WTC11 (cell line): ENCODE measurements around the gene FBLN5. TPM values are rescaled to one million over a fixed set of nuclear protein-coding genes. Genes with fewer than 3 reads are reported as not detected.

Source experiments
- ATAC-seq: fragments of 200-7000 bp; cut with Tn5 transposase; 2 replicates; pipeline ENCODE4 v1.10.0; 2021; ENCODE audit warnings: mild to moderate bottlenecking, moderate library complexity
- CTCF ChIA-PET: fragments of 300-600 bp; sonication (Branson Sonifier 250); formaldehyde crosslinking; loops from one replicate; lab custom pipeline; 2021; ENCODE audit warnings: antibody characterized with exemption; lab: Charles Lee
- POLR2A ChIA-PET: fragments of 350-600 bp; sonication (Branson Sonifier 250); formaldehyde crosslinking; loops from one replicate; lab custom pipeline; 2021; ENCODE audit warnings: antibody characterized with exemption; lab: Charles Lee
- DNase-seq: peaks from one replicate; pipeline ENCODE4 v3.0.0; 2021; ENCODE audit warnings: low spot score
- H3K27ac Mint-ChIP-seq: 2 replicates; pipeline ENCODE4 v1.8.0; 2021; ENCODE audit warnings: mixed read lengths
- H3K27me3 Mint-ChIP-seq: 2 replicates; pipeline ENCODE4 v1.8.0; 2021; ENCODE audit warnings: low read depth, mild to moderate bottlenecking, moderate library complexity, mixed read lengths
- H3K36me3 Mint-ChIP-seq: 2 replicates; pipeline ENCODE4 v1.8.0; 2021; ENCODE audit warnings: mixed read lengths
- H3K4me1 Mint-ChIP-seq: 2 replicates; pipeline ENCODE4 v1.8.0; 2022; ENCODE audit warnings: mixed read lengths
- H3K4me3 Mint-ChIP-seq: 2 replicates; pipeline ENCODE4 v1.8.0; 2021; ENCODE audit warnings: mild to moderate bottlenecking, moderate library complexity, mixed read lengths
- H3K9me3 Mint-ChIP-seq: 2 replicates; pipeline ENCODE4 v1.8.0; 2021; ENCODE audit warnings: mixed read lengths
- ETV6 ChIP-seq: sonication (generic); formaldehyde crosslinking; IDR thresholded peaks from 2 replicates; pipeline ENCODE4 v1.8.1; 2022; ENCODE audit warnings: mild to moderate bottlenecking, missing genetic modification reagents
- HMGA2 ChIP-seq: fragments of 250-450 bp; sonication (Bioruptor Pico); IDR thresholded peaks from 2 replicates; pipeline ENCODE4 v1.4.0; 2021; ENCODE audit warnings: mild to moderate bottlenecking, moderate library complexity
- JAZF1 ChIP-seq: fragments of 250-450 bp; sonication (Bioruptor Pico); IDR thresholded peaks from 2 replicates; pipeline ENCODE4 v1.9.0; 2021; ENCODE audit warnings: moderate library complexity, mild to moderate bottlenecking, inconsistent platforms
- OVOL2 ChIP-seq: fragments of 250-450 bp; sonication (Bioruptor Pico); IDR thresholded peaks from 2 replicates; pipeline ENCODE4 v1.9.0; 2021; ENCODE audit warnings: mild to moderate bottlenecking, borderline replicate concordance
- ZNF138 ChIP-seq: sonication (generic); formaldehyde crosslinking; conservative IDR thresholded peaks from 2 replicates; pipeline ENCODE4 v1.8.1; 2022; ENCODE audit warnings: mild to moderate bottlenecking, moderate library complexity, missing genetic modification reagents
- ZNF232 ChIP-seq: sonication (generic); formaldehyde crosslinking; IDR thresholded peaks from 2 replicates; pipeline ENCODE4 v1.8.0; 2022; ENCODE audit warnings: mild to moderate bottlenecking, missing genetic modification reagents
- ZSCAN18 ChIP-seq: fragments of 250-450 bp; sonication (Bioruptor Pico); IDR thresholded peaks from 2 replicates; pipeline ENCODE4 v2.1.2; 2022; ENCODE audit warnings: mild to moderate bottlenecking, moderate library complexity
- total RNA-seq: library from RNA; stranded (reverse); gene quantifications from 3 replicates; pipeline ENCODE4 v1.2.3, GENCODE V29; 2021
- TF ChIP-seq, protein P1 (sequence below): sonication (generic); formaldehyde crosslinking; IDR thresholded peaks from 2 replicates; pipeline ENCODE4 v1.8.1; 2022; ENCODE audit warnings: low read depth, missing genetic modification reagents, borderline replicate concordance
- TF ChIP-seq, protein P2 (sequence below): sonication (generic); formaldehyde crosslinking; IDR thresholded peaks from 2 replicates; pipeline ENCODE4 v1.8.1; 2023; ENCODE audit warnings: mild to moderate bottlenecking, moderate library complexity, missing genetic modification reagents
- TF ChIP-seq, protein P3 (sequence below): fragments of 200-600 bp; IDR thresholded peaks from 2 replicates; pipeline ENCODE4 v1.8.0; 2022; ENCODE audit warnings: antibody characterized with exemption
- TF ChIP-seq, protein P4 (sequence below): sonication (generic); formaldehyde crosslinking; IDR thresholded peaks from 2 replicates; pipeline ENCODE4 v1.8.1; 2023; ENCODE audit warnings: mild to moderate bottlenecking, missing genetic modification reagents, moderate library complexity
- TF ChIP-seq, protein P5 (sequence below): sonication (generic); formaldehyde crosslinking; IDR thresholded peaks from 2 replicates; pipeline ENCODE4 v1.8.1; 2022; ENCODE audit warnings: missing genetic modification reagents, borderline replicate concordance
- TF ChIP-seq, protein P6 (sequence below): fragments of 250-450 bp; sonication (Bioruptor Pico); IDR thresholded peaks from 2 replicates; pipeline ENCODE4 v1.8.0; 2021; ENCODE audit warnings: mild to moderate bottlenecking
- TF ChIP-seq, protein P7 (sequence below): sonication (generic); formaldehyde crosslinking; IDR thresholded peaks from 2 replicates; pipeline ENCODE4 v1.8.0; 2022; ENCODE audit warnings: mild to moderate bottlenecking, missing genetic modification reagents
- TF ChIP-seq, protein P8 (sequence below): sonication (generic); formaldehyde crosslinking; IDR thresholded peaks from 2 replicates; pipeline ENCODE4 v1.8.1; 2023; ENCODE audit warnings: mild to moderate bottlenecking, missing genetic modification reagents
- TF ChIP-seq, protein P9 (sequence below): sonication (generic); formaldehyde crosslinking; IDR thresholded peaks from 2 replicates; pipeline ENCODE4 v1.8.0; 2022; ENCODE audit warnings: mild to moderate bottlenecking, missing genetic modification reagents

Gene FBLN5
- total RNA-seq, 1 experiment from 2014 or later, result 4.0 TPM

DNA sequence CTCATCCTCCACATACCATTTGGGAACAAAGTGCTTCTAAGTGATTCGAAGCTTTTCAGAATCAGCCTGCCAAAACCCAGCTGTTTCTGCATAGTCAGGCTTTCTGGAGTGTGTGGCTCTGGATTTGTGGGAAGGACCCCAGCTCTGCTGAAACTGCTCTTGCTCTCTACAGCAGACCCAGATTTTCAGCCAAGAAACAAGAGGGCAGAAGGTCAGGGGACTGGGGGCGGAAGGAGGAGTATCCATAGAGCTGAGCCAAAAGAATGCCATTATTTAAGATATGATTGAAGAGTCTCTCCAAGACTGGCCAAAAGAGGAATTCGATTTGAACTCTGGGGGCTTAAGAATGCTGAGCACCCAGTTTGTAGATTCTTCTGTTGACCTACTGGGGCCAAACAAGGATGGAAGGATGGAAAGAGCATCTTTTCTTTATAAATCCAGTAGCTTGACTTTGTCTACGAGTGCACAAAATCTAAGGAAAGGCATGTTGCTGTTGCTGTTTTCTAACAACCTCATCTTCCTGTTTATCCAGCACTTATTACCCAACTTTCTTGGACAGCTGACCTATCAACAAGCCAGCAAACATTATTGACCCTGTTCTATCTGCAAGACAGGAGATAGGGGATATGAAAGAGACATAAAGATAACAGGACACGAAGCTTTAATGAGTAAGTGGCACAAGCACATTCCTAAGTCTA, 29.2 kb downstream of the FBLN5 start (continued):
- TF ChIP-seq, protein P1, sequence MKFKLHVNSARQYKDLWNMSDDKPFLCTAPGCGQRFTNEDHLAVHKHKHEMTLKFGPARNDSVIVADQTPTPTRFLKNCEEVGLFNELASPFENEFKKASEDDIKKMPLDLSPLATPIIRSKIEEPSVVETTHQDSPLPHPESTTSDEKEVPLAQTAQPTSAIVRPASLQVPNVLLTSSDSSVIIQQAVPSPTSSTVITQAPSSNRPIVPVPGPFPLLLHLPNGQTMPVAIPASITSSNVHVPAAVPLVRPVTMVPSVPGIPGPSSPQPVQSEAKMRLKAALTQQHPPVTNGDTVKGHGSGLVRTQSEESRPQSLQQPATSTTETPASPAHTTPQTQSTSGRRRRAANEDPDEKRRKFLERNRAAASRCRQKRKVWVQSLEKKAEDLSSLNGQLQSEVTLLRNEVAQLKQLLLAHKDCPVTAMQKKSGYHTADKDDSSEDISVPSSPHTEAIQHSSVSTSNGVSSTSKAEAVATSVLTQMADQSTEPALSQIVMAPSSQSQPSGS (CRISPR knock-in tag), result no peak
- TF ChIP-seq, protein P2, sequence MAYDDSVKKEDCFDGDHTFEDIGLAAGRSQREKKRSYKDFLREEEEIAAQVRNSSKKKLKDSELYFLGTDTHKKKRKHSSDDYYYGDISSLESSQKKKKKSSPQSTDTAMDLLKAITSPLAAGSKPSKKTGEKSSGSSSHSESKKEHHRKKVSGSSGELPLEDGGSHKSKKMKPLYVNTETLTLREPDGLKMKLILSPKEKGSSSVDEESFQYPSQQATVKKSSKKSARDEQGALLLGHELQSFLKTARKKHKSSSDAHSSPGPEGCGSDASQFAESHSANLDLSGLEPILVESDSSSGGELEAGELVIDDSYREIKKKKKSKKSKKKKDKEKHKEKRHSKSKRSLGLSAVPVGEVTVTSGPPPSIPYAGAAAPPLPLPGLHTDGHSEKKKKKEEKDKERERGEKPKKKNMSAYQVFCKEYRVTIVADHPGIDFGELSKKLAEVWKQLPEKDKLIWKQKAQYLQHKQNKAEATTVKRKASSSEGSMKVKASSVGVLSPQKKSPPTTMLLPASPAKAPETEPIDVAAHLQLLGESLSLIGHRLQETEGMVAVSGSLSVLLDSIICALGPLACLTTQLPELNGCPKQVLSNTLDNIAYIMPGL (CRISPR knock-in tag), result no peak
- TF ChIP-seq, all 79 proteins: peak for 0

DNA sequence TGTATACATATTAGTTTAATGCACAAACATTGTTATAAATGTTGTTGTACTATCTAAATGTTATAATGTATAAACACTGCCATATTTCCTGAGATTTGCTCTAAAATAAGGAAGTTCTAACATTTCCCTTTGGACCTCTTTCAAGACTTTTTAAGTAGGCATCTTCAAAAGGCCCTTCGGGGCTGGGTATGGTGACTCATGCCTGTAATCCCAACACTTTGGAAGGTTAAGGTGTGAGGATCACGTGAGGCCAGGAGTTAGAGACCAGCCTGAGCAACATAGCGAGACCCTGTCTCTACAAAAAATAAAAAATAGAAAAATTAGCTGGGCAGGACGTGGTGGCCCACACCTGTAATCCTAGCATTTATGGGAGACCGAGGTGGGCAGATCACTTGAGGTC, 35.5 kb downstream of the FBLN5 start:
- Mint-ChIP-seq H3K27ac (no peak overlapping the region), H3K27me3 (no peaks in the 10 kb centered on the region; the same call in 1 of the 2 replicates), H3K36me3 (no peaks in the 10 kb centered on the region; the same call in 1 of the 2 replicates), H3K9me3 (peaks cover 8% of the 10 kb centered on the region), H3K4me1 (peaks cover 7% of the 10 kb centered on the region), H3K4me3 (no peak overlapping the region)
- DNase-seq, result no peak
- ChIA-PET CTCF (interaction anchor here (0.6 to 2.5 kb wide), 22 partner anchors 13 to 588 kb away, joined by 3 to 45 read pairs (median 4); partner anchors contain the start of gene FBLN5), POLR2A (no interaction called here)
- no peak for ATAC-seq
- TF ChIP-seq, protein P3, sequence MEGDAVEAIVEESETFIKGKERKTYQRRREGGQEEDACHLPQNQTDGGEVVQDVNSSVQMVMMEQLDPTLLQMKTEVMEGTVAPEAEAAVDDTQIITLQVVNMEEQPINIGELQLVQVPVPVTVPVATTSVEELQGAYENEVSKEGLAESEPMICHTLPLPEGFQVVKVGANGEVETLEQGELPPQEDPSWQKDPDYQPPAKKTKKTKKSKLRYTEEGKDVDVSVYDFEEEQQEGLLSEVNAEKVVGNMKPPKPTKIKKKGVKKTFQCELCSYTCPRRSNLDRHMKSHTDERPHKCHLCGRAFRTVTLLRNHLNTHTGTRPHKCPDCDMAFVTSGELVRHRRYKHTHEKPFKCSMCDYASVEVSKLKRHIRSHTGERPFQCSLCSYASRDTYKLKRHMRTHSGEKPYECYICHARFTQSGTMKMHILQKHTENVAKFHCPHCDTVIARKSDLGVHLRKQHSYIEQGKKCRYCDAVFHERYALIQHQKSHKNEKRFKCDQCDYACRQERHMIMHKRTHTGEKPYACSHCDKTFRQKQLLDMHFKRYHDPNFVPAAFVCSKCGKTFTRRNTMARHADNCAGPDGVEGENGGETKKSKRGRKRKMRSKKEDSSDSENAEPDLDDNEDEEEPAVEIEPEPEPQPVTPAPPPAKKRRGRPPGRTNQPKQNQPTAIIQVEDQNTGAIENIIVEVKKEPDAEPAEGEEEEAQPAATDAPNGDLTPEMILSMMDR, result no peak
- TF ChIP-seq, protein P4, sequence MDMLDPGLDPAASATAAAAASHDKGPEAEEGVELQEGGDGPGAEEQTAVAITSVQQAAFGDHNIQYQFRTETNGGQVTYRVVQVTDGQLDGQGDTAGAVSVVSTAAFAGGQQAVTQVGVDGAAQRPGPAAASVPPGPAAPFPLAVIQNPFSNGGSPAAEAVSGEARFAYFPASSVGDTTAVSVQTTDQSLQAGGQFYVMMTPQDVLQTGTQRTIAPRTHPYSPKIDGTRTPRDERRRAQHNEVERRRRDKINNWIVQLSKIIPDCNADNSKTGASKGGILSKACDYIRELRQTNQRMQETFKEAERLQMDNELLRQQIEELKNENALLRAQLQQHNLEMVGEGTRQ (CRISPR knock-in tag), result no peak
- TF ChIP-seq, protein P5, sequence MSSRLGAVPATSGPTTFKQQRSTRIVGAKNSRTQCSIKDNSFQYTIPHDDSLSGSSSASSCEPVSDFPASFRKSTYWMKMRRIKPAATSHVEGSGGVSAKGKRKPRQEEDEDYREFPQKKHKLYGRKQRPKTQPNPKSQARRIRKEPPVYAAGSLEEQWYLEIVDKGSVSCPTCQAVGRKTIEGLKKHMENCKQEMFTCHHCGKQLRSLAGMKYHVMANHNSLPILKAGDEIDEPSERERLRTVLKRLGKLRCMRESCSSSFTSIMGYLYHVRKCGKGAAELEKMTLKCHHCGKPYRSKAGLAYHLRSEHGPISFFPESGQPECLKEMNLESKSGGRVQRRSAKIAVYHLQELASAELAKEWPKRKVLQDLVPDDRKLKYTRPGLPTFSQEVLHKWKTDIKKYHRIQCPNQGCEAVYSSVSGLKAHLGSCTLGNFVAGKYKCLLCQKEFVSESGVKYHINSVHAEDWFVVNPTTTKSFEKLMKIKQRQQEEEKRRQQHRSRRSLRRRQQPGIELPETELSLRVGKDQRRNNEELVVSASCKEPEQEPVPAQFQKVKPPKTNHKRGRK (CRISPR knock-in tag), result no peak
- TF ChIP-seq, protein P6, sequence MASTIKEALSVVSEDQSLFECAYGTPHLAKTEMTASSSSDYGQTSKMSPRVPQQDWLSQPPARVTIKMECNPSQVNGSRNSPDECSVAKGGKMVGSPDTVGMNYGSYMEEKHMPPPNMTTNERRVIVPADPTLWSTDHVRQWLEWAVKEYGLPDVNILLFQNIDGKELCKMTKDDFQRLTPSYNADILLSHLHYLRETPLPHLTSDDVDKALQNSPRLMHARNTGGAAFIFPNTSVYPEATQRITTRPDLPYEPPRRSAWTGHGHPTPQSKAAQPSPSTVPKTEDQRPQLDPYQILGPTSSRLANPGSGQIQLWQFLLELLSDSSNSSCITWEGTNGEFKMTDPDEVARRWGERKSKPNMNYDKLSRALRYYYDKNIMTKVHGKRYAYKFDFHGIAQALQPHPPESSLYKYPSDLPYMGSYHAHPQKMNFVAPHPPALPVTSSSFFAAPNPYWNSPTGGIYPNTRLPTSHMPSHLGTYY (CRISPR knock-in tag), result no peak
- TF ChIP-seq OVOL2 (CRISPR knock-in tag) (no peak), HMGA2 (CRISPR knock-in tag) (no peak), ZNF232 (no peak), JAZF1 (CRISPR knock-in tag) (no peak), ZSCAN18 (CRISPR knock-in tag) (no peak), ZNF138 (no peak), ETV6 (no peak)
- TF ChIP-seq, protein P7, sequence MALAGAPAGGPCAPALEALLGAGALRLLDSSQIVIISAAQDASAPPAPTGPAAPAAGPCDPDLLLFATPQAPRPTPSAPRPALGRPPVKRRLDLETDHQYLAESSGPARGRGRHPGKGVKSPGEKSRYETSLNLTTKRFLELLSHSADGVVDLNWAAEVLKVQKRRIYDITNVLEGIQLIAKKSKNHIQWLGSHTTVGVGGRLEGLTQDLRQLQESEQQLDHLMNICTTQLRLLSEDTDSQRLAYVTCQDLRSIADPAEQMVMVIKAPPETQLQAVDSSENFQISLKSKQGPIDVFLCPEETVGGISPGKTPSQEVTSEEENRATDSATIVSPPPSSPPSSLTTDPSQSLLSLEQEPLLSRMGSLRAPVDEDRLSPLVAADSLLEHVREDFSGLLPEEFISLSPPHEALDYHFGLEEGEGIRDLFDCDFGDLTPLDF (CRISPR knock-in tag), result no peak
- TF ChIP-seq, protein P8, sequence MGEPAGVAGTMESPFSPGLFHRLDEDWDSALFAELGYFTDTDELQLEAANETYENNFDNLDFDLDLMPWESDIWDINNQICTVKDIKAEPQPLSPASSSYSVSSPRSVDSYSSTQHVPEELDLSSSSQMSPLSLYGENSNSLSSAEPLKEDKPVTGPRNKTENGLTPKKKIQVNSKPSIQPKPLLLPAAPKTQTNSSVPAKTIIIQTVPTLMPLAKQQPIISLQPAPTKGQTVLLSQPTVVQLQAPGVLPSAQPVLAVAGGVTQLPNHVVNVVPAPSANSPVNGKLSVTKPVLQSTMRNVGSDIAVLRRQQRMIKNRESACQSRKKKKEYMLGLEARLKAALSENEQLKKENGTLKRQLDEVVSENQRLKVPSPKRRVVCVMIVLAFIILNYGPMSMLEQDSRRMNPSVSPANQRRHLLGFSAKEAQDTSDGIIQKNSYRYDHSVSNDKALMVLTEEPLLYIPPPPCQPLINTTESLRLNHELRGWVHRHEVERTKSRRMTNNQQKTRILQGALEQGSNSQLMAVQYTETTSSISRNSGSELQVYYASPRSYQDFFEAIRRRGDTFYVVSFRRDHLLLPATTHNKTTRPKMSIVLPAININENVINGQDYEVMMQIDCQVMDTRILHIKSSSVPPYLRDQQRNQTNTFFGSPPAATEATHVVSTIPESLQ (CRISPR knock-in tag), result no peak
- TF ChIP-seq, protein P9, sequence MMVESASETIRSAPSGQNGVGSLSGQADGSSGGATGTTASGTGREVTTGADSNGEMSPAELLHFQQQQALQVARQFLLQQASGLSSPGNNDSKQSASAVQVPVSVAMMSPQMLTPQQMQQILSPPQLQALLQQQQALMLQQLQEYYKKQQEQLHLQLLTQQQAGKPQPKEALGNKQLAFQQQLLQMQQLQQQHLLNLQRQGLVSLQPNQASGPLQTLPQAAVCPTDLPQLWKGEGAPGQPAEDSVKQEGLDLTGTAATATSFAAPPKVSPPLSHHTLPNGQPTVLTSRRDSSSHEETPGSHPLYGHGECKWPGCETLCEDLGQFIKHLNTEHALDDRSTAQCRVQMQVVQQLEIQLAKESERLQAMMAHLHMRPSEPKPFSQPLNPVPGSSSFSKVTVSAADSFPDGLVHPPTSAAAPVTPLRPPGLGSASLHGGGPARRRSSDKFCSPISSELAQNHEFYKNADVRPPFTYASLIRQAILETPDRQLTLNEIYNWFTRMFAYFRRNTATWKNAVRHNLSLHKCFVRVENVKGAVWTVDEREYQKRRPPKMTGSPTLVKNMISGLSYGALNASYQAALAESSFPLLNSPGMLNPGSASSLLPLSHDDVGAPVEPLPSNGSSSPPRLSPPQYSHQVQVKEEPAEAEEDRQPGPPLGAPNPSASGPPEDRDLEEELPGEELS (CRISPR knock-in tag), result no peak
